NCI-H2196 treated with DMSO at 0.1 percent for 48 hours (cell line): ENCODE data around the gene ZNF446.
"Not testable (repeated sequence)": the region's sequence is repeated elsewhere in the genome, so short reads cannot be mapped to it uniquely, and the experiment has no call there.

ENCODE experiments used
- DNase-seq: peaks from one replicate; lab custom pipeline; 2025; ENCODE audit not compliant: unreplicated experiment; lab: John Stamatoyannopoulos, UW

ZNF446 gene

GRCh38 chr19:58475714-58476497 lies at the start of gene ZNF446:
TSS of gene ZNF446 (plus strand) at chr19:58476352. CDS start at chr19:58477219, 867 bp downstream.
- peak; percentile 99 for DNase-seq

GRCh38 chr19:58428617-58429016 lies 47.5 kb upstream of the ZNF446 start:
- DNase-seq, result no peak

GRCh38 chr19:58429745-58430144 lies 46.4 kb upstream of the ZNF446 start:
- no peak for DNase-seq

GRCh38 chr19:58434217-58434616 lies 41.9 kb upstream of the ZNF446 start:
- no peak for DNase-seq

- peak; percentile 74 for DNase-seq
Measured at GRCh38 chr19:58439576-58440554, 36.3 kb upstream of the ZNF446 start, which contains the start of gene ZNF132. TSS of gene ZNF132 (minus strand) at chr19:58440153. CDS start at chr19:58439821, 332 bp downstream.

- no peak for DNase-seq
Measured at GRCh38 chr19:58440556-58440955, 35.6 kb upstream of the ZNF446 start.

GRCh38 chr19:58442986-58443385 lies 33.2 kb upstream of the ZNF446 start:
- DNase-seq, result not testable (repeated sequence)

GRCh38 chr19:58448860-58449259 lies 27.3 kb upstream of the ZNF446 start:
- not testable (repeated sequence) for DNase-seq

- DNase-seq, result not testable (repeated sequence)
Measured at GRCh38 chr19:58449980-58450379, 26.2 kb upstream of the ZNF446 start.

- DNase-seq, result peak; percentile 73
Measured at GRCh38 chr19:58450856-58451357, 25.2 kb upstream of the ZNF446 start.

GRCh38 chr19:58451358-58452101 lies 24.6 kb upstream of the ZNF446 start, which contains the start of gene ZNF324B:
TSS of gene ZNF324B (plus strand) at chr19:58451622. CDS start at chr19:58453702, 2,080 bp downstream.
- DNase-seq, result peak; percentile 94

GRCh38 chr19:58453743-58454142 lies 22.4 kb upstream of the ZNF446 start:
- no peak for DNase-seq

- DNase-seq, result no peak
Measured at GRCh38 chr19:58455306-58455705, 20.8 kb upstream of the ZNF446 start.

- DNase-seq, result no peak
Measured at GRCh38 chr19:58456111-58456510, 20.0 kb upstream of the ZNF446 start.

- no peak for DNase-seq
Measured at GRCh38 chr19:58460039-58460438, 16.1 kb upstream of the ZNF446 start.

GRCh38 chr19:58466089-58466759 lies 9.9 kb upstream of the ZNF446 start:
- no peak for DNase-seq

GRCh38 chr19:58466760-58467589 lies 9.2 kb upstream of the ZNF446 start, which contains the start of gene ZNF324:
TSS of gene ZNF324 (plus strand) at chr19:58467080. CDS start at chr19:58469186, 2,106 bp downstream.
- DNase-seq, result peak; percentile 92

- DNase-seq, result no peak
Measured at GRCh38 chr19:58468216-58468839, 7.8 kb upstream of the ZNF446 start.
